Measurements from ENCODE around the gene AFTPH.

- TF ChIP-seq CTCF (IDR thresholded peaks at IDR 0.05), result no peak
- TF ChIP-seq POLR2A (IDR thresholded peaks at IDR 0.05), result no peak
- no peak for TF ChIP-seq POLR2AphosphoS5 (IDR thresholded peaks at IDR 0.05)
These were observed 61.9 kb downstream of the AFTPH start for GRCh38 chr2:64586054-64586453.
